ENCODE results near the gene EHMT2. TPM values are rescaled to one million over a fixed set of nuclear protein-coding genes. Genes with fewer than 3 reads are reported as not detected.

EHMT2 gene
- total and polyA plus RNA-seq, 2 of the 13 experiments (the other 11 are each of a cell fraction or from before 2014, with no cell fraction given) = 55.2 to 69.2 TPM

- TF ChIP-seq GPBP1L1 (CRISPR knock-in tag; IDR thresholded peaks at IDR 0.05) (no peak), ZNF772 (CRISPR knock-in tag; IDR thresholded peaks at IDR 0.05) (peak; percentile 93; the same call in 1 of the 2 replicates), PHF5A (CRISPR knock-in tag; IDR thresholded peaks at IDR 0.05; ENCODE audit: low read depth, unreplicated experiment) (peak; percentile 95), RBM22 (optimal IDR thresholded peaks at IDR 0.05; ENCODE audit: low read length) (no peak), ZEB1 (IDR thresholded peaks at IDR 0.05; ENCODE audit: insufficient replicate concordance, low read depth) (peak; percentile 79), KLF9 (CRISPR knock-in tag; IDR thresholded peaks at IDR 0.05; ENCODE audit: low read depth) (peak; percentile 92), EP300 (IDR thresholded peaks at IDR 0.05; ENCODE audit: low read depth in 2 of 2, low read length in 2 of 2) (peak; percentile 91 to 95), EP300 (CRISPR knock-in tag; IDR thresholded peaks at IDR 0.05; ENCODE audit: borderline replicate concordance) (peak; percentile 90), ZNF597 (CRISPR knock-in tag; IDR thresholded peaks at IDR 0.05) (no peak), ZNF589 (CRISPR knock-in tag; conservative IDR thresholded peaks at IDR 0.05) (0 out of 2 replicates have a peak, but pooled peaks have one; percentile 46), ZBTB33 (CRISPR knock-in tag; IDR thresholded peaks at IDR 0.05) (peak; percentile 79), SRSF4 (IDR thresholded peaks at IDR 0.05; ENCODE audit: low read depth, low read length, poor library complexity, severe bottlenecking) (no peak), ZNF644 (CRISPR knock-in tag; IDR thresholded peaks at IDR 0.05; ENCODE audit: low read depth) (peak; percentile 46; the same call in 1 of the 2 replicates), RNF2 (conservative IDR thresholded peaks at IDR 0.05; ENCODE audit: low read depth) (no peak), ZNF17 (CRISPR knock-in tag; IDR thresholded peaks at IDR 0.05) (no peak), HOXA7 (CRISPR knock-in tag; IDR thresholded peaks at IDR 0.05) (no peak), THAP11 (CRISPR knock-in tag; IDR thresholded peaks at IDR 0.05) (peak; percentile 86), ZNF121 (CRISPR knock-in tag; IDR thresholded peaks at IDR 0.05) (no peak), RERE (CRISPR knock-in tag; IDR thresholded peaks at IDR 0.05; ENCODE audit: low read depth) (peak; percentile 83), KLF16 (CRISPR knock-in tag; IDR thresholded peaks at IDR 0.05) (peak in 1 of 2 experiments; percentile 82; a peak in 2 of 4 replicates), NPAS2 (CRISPR knock-in tag; IDR thresholded peaks at IDR 0.05; ENCODE audit: borderline replicate concordance) (no peak)
These were observed 29.9 kb upstream of the EHMT2 start, which contains the start of gene C2 (continued) for GRCh38 chr6:31927242-31927862.

All from HepG2 (cell line).